Left cardiac atrium (tissue), 4 donors: ENCODE measurements around the gene OR52E6. TPM values are rescaled to one million over a fixed set of nuclear protein-coding genes. Genes with fewer than 3 reads are reported as not detected.
A peak's percentile ranks its signal among the peaks of the same experiment; 100 is the strongest.

Source experiments
- ATAC-seq, 2 donors: fragments of 200-7000 bp; cut with Tn5 transposase; one replicate each; pipeline ENCODE4 v1.9.1; 2020; ENCODE audit warnings: mild to moderate bottlenecking in 2 of 2, moderate library complexity in 2 of 2
- DNase-seq: peaks from one replicate; pipeline ENCODE4 v3.0.0-alpha.2; 2020
- intact Hi-C, 2 donors: fragments of 100-400 bp; cut with DNase I; formaldehyde crosslinking; loops; one replicate each; pipeline versions ENCODE4 v1.14.1 to v1.15.1; 2022 to 2023
- total RNA-seq, 2 donors: library from RNA; stranded (reverse); fragmentation: NEBNext Ultra II Directional; extraction: Animal tissue kit (Norgen Biotek cat#: 25700); gene quantifications; one replicate each; pipeline ENCODE4 v1.2.1, GENCODE V29; 2021
- donor health status: DM: no; HTN: yes; CAD: no.
- donor health status: DM: no; HTN: yes; CAD: no; lungs with severe emphysema.
- donor health status: DM: yes; HTN: yes; CAD: no.
- donor health status: Dilated cardiomyopathy.

OR52E6 gene
- total RNA-seq, 2 donors from 2014 or later = not detected

DNA sequence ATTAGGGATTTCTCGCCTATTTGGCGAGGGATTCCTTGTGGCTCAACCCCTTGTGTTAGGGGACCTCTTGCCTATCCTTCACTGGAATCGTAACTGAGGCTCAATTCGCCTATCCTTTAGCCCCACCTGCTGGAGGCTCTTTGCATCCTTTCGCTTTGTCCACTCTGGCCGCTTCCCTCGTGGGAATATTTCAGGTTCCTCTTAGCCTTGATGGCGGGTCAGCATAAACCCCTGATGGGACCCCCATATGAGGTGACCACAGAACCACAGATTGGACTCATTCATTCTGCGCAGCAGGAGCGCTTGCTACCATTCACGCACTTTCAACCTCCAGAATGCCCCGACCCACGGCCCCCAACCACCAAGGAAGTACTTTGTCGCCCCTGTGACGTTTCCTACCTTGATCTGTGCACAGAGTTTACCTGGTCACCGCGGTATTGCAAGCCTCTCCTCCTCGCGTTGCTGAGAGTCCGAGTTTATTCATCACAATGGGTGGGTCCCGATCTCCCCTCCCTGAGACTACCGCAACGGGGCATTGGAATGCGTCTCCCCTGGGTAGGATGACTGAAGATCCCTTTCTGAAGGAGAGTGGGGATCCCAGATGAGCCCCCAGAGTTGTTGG, 33.1 kb downstream of the OR52E6 start, which contains the start of gene OR52N2:
Gene OR52N2 (plus strand): TSS at position 425 of the 622 bp plus-strand sequence. CDS start 11,412 bp downstream, outside the sequence.
- intact Hi-C loops = loop anchor here (2.0 to 5.0 kb wide), 4 partner anchors 332 to 1181 kb away; no protein-coding TSS in a partner anchor
- peak; percentile 94 to 97 for ATAC-seq
- peak; percentile 72 for DNase-seq

- intact Hi-C loops = loop anchor here (5.0 kb wide), 3 partner anchors 335 to 1180 kb away; no protein-coding TSS in a partner anchor
- ATAC-seq = no peak
- DNase-seq = no peak
These were observed 34.1 kb downstream of the OR52E6 start for GRCh38 chr11:5807580-5807979.

GRCh38 chr11:5803982-5804381, 37.7 kb downstream of the OR52E6 start:
- intact Hi-C loops = no loop called here
- DNase-seq = no peak
- ATAC-seq = no peak

- DNase-seq (no peak), ATAC-seq (no peak)
- intact Hi-C loops = no loop called here
These were observed 45.2 kb downstream of the OR52E6 start for GRCh38 chr11:5796541-5796940.

GRCh38 chr11:5791165-5791564, 50.5 kb downstream of the OR52E6 start, which contains the start of gene OR52N1:
Gene OR52N1, minus strand, starts transcription at chr11:5791265. Its CDS starts 2,449 bp downstream, at chr11:5788816.
- DNase-seq = no peak
- intact Hi-C loops = no loop called here
- ATAC-seq = no peak

Other genes with a start within 250 kb of the OR52E6 start
- 1 to 10 TPM; 1.1 to 1.2 TPM for gene TRIM6, start 245.3 kb downstream of the OR52E6 start, total RNA-seq
- 1 to 10 TPM; 2.3 to 3.4 TPM for gene TRIM34, start 216.9 kb downstream of the OR52E6 start, total RNA-seq
- gene TRIM5, start 156.8 kb downstream of the OR52E6 start, total RNA-seq = 10 to 100 TPM; 14.2 to 14.8 TPM
- 10 to 100 TPM; 29.6 to 33.7 TPM for gene TRIM22, start 152.1 kb downstream of the OR52E6 start, total RNA-seq
- not detected for gene OR56B1, start 105.4 kb downstream of the OR52E6 start, total RNA-seq
- not detected for gene OR52N4, start 87.7 kb downstream of the OR52E6 start, total RNA-seq
- not detected for gene OR52N5, start 58.5 kb downstream of the OR52E6 start, total RNA-seq
- gene OR52N1, start 50.6 kb downstream of the OR52E6 start, total RNA-seq = not detected
- gene OR52N2, start 33.0 kb downstream of the OR52E6 start, total RNA-seq = not detected
- gene OR52E8, start 15.8 kb upstream of the OR52E6 start, total RNA-seq = not detected
- gene OR52E4, start 38.7 kb upstream of the OR52E6 start, total RNA-seq = not detected
- not detected for gene OR52E5, start 51.3 kb upstream of the OR52E6 start, total RNA-seq
- gene OR56A3, start 100.4 kb upstream of the OR52E6 start, total RNA-seq = not detected
- not detected for gene OR56A5, start 126.6 kb upstream of the OR52E6 start, total RNA-seq
- gene OR52L1, start 145.1 kb upstream of the OR52E6 start, total RNA-seq = not detected
- not detected for gene OR56A4, start 165.0 kb upstream of the OR52E6 start, total RNA-seq
- not detected for gene OR56A1, start 188.9 kb upstream of the OR52E6 start, total RNA-seq